VCaP (cell line): ENCODE measurements around the gene XPO4.

Source experiments
- H3K27ac ChIP-seq: fragments of 450-650 bp; 2 replicates; pipeline ENCODE4 v1.5.1; 2017
- TF ChIP-seq, protein P1 (sequence below): fragments of 450-650 bp; conservative IDR thresholded peaks from 2 replicates; pipeline ENCODE4 v1.5.1; 2017; ENCODE audit warnings: mild to moderate bottlenecking, moderate library complexity

XPO4 gene

DNA sequence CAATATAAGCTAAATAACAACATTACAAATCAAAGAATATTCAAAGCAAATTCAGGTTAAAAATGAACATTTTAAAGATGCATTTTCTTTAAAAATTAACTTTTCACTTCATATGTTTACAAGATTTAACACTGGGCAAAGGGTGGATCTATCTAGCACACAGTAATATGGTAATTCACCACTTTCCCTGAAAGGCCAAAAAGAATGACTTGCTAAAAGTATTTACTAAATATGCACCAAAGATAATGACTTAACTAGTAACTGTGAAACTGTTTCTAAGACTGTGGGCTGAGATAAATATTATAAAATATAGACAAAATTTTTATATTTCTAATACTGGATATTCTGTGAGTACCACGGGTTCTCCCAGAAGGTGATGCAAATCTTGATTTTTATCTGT is 124.2 kb downstream of the XPO4 start:
- H3K27ac ChIP-seq: no peak overlapping the region
- TF ChIP-seq, protein P1, sequence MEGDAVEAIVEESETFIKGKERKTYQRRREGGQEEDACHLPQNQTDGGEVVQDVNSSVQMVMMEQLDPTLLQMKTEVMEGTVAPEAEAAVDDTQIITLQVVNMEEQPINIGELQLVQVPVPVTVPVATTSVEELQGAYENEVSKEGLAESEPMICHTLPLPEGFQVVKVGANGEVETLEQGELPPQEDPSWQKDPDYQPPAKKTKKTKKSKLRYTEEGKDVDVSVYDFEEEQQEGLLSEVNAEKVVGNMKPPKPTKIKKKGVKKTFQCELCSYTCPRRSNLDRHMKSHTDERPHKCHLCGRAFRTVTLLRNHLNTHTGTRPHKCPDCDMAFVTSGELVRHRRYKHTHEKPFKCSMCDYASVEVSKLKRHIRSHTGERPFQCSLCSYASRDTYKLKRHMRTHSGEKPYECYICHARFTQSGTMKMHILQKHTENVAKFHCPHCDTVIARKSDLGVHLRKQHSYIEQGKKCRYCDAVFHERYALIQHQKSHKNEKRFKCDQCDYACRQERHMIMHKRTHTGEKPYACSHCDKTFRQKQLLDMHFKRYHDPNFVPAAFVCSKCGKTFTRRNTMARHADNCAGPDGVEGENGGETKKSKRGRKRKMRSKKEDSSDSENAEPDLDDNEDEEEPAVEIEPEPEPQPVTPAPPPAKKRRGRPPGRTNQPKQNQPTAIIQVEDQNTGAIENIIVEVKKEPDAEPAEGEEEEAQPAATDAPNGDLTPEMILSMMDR: no peak

DNA sequence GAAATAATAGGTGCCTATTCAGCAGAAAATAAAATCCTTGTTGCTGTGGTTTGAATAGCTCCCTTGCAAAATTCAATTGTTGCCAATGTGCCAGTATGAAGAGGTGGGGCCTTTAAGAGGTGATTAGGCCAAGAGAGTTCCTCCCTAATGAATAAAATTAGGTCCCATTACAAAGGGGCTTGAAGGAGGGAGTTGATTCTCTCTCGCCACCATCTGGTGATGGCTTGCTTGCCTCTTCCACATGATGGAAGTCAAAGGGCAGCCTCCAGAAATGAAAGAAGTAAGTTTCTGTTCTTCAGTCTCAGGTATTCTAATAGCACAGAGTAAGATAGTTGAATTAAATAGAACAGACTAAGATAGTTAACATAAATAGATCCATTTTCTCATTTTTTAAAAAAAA is 125.8 kb downstream of the XPO4 start:
- H3K27ac ChIP-seq: no peak overlapping the region
- TF ChIP-seq, protein P1: no peak

DNA sequence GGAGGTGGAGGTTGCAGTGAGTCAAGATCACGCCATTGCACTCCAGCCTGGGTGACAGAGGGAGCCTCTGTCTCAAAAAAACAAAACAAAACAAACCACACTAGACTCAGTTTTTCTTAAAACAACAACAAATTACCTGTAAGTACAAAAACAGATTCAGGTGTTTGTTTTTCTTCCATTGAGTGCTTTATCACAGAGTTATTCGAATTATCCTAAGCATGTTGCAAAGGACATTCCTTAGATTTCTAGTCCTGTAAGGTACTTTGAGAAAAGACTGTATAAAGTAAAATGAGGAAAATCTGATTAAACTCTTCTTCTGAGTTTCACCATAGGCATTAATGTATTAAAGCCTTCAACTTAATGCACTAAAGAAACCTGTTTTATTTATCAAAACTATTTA is 126.6 kb downstream of the XPO4 start:
- TF ChIP-seq, protein P1: no peak
- no peak overlapping the region for H3K27ac ChIP-seq

DNA sequence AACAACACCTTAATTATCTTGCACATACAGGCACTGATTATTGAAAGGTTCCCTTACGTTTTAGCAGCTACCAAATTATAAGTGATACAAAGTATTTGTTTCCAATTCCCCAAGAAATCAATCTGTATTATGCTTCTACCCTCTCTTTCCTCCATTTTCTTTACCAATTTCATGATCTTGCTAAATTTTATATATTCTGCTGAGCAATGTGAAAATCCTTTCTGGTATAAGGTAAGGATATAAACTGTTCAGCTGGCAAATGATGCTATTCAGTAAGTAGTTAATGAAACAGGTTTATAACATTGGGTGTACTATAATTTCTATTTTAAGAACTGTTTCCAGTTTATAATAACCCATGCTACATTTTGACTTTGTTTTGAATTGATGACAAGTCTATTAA is 127.8 kb downstream of the XPO4 start:
- no peak overlapping the region for H3K27ac ChIP-seq

DNA sequence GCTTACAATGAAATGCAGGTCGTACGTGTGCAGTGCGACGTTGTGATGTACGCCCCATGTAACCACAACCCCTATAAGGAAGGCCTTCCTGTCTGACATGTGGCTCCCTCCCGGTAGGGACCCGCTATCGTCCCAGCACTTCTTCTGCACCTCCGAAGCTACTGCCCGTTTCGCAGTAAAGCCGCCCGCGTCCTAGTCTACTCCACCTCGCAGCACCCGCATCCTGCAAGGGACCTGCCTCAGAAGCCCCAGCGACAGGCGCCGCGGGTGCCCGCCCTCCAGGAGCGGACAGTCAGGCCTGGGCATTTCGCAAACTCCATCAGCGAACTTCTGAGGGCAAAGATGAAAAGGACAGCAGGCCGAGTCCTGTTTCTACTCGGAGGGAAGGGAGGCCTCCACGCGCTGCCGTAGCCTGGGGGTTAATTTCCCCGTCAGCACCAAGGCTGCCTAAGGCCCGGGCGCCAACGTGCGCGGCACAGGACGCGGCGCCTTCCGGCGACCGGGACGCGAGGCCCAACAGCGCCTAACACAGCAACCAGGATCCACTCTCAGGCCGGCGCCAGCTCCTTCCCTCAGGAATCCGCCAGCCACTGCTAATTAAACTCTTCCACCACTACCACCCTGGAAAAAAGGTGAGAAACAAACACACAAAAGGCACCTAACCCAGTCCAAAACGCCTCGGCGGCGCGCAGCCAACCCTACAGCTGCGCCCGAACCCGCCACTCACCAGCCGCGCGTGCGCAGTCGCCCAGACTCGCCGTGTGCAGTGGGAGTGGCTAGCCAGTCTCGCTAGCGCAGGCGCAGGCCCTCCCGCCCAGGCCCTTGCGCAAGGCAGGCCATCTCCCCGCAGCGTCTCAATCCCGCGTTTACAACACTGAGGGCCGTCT is 129.1 kb downstream of the XPO4 start, which contains the start of gene EEF1AKMT1:
EEF1AKMT1 (minus strand) TSS at position 768 of the 887 bp plus-strand sequence. CDS start 16,363 bp downstream, outside the sequence.
- TF ChIP-seq, protein P1: no peak
- H3K27ac ChIP-seq: peak within 1 kb of the TSS; percentile 89

More for the DNA sequence above, 127.8 kb downstream of the XPO4 start:
- TF ChIP-seq, protein P1: no peak

DNA sequence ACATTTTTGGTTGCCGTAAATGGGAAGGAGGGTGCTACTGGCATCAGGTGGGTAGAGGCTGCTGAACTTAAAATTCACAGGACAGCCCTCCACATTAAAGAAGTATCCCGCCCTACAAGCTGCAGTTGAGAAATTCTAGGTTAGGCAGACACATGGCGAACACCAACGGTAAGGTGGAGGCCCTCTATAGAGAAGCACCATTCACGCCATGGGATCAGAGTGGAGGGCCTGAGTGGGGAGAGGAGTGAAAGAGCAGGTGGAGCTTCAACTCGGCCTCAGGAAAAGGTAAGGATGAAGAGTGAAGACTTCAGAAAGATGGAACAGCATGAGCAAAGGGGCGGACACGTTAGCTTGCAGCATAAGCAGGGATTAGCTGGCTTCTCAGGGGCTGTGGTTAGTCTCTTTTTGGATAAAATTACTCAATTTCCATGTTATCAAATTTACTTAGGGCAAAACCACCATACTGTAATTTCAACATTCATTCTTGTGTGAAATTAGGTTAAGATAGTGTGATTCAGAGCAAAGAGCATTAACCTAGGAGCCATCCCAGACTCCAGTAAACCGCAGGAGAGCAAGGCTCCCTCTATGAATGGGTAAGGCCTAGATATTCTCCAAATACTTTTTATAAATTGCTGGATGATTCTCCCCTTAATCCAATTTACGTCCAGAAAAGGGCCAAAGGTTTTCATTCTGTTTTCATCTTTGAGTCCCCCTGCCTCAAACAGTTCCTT is 130.0 kb downstream of the XPO4 start:
- TF ChIP-seq, protein P1: no peak
- H3K27ac ChIP-seq: peak overlapping the region; percentile 89

DNA sequence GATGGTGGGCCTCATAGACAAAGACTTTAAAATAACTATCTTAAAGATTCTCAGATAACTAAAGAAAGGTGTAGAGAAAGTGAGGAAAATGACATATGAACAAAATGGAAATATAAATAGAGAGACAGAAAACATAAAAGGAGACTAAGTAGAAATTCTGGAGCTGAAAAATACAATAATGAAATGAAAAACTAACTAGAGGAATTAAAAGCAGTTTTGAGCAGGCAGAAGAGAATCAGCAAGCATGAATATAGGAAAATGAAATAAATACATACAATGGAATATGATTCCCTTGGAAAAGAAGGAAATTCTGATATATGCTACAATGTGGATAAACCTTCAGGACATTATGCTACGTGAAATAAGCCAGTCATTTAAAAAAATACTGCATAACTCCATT is 132.7 kb downstream of the XPO4 start:
- TF ChIP-seq, protein P1: no peak
- peak overlapping the region; percentile 94 for H3K27ac ChIP-seq
